HG02623 (cell line): Measurements from ENCODE around the gene GOLGA8R.
"Not testable (repeated sequence)": the region's sequence is repeated elsewhere in the genome, so short reads cannot be mapped to it uniquely, and the experiment has no call there.

Source experiments
- ATAC-seq: cut with Tn5 transposase; IDR thresholded peaks from one replicate; pipeline ENCODE4 v1.9.1; 2021; ENCODE audit warnings: moderate library complexity; ENCODE audit not compliant: unreplicated experiment

GOLGA8R gene

DNA sequence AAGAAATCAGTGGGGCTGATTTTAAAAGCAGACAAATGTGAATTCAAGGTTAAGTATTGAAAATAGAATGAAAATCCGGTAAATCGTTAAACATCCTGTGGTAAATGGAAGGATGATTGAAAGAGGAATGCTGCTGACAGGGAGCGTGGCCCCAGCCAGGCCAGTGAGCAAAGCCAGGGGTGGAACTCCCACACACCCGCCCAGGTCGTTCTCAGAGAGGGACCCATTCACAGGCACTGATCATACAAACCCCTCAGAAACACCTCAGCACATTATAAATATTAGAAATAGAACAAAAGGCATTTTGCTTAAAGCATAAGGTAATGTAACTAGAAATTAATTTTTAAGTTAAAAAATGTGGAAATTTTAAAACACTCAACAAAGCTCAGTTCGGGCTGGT is 59.0 kb downstream of the GOLGA8R start:
- not testable (repeated sequence) for ATAC-seq
